NT2/D1 (cell line): ENCODE results near the gene PSMD1.

Source experiments
- SUZ12 ChIP-seq: IDR thresholded peaks from 2 replicates; pipeline ENCODE4 v1.6.1; 2011; ENCODE audit not compliant: insufficient read length, insufficient read depth; ENCODE audit errors: extremely low read depth
- YY1 ChIP-seq: IDR thresholded peaks from 2 replicates; pipeline ENCODE4 v1.6.1; 2011; ENCODE audit not compliant: insufficient read length, insufficient read depth

GRCh38 chr2:231161877-231162329 is 105.2 kb downstream of the PSMD1 start:
- TF ChIP-seq SUZ12 (no peak), YY1 (no peak)
